SK-N-SH (cell line): ENCODE data around the gene IRX5.

Source experiments
- RCOR1 ChIP-seq: fragments of 150-350 bp; IDR thresholded peaks from 2 replicates; pipeline ENCODE4 v1.6.1; 2017; ENCODE audit warnings: antibody characterized with exemption, low read length
- TEAD4 ChIP-seq: IDR thresholded peaks from 2 replicates; pipeline ENCODE4 v1.4.0; 2012; ENCODE audit warnings: mild to moderate bottlenecking, borderline replicate concordance; ENCODE audit not compliant: insufficient read depth

GRCh38 chr16:54938212-54939028 lies 7.8 kb downstream of the IRX5 start:
- TF ChIP-seq TEAD4 = no peak
- no peak for TF ChIP-seq RCOR1
